Measurements from ENCODE around the gene PLA2G4E.

Gene PLA2G4E

GRCh38 chr15:41932511-41933289 is 88.1 kb downstream of the PLA2G4E start:
- DNase-seq: no peak

- no peak for DNase-seq
Measured at GRCh38 chr15:41932101-41932500, 88.7 kb downstream of the PLA2G4E start.

Measured in activated gamma-delta T cell treated with Interleukin-2 at 50 U/mL for 16 hours (primary cell).